HCT116 (cell line): ENCODE results near the gene ZSCAN21. TPM values are rescaled to one million over a fixed set of nuclear protein-coding genes. Genes with fewer than 3 reads are reported as not detected.

Experiments used
- ATAC-seq: fragments of 200-7000 bp; cut with Tn5 transposase; 2 replicates; pipeline ENCODE4 v1.9.1; 2020; ENCODE audit warnings: mild to moderate bottlenecking, moderate library complexity
- BruUV-seq: library from RNA; stranded (reverse); fragments of 400-500 nt; replicated peaks from 2 replicates; lab custom pipeline; 2021; lab: Mats Ljungman, UMichigan
- CTCF ChIA-PET: fragments of 300-600 bp; sonication (Branson Sonifier 250); formaldehyde crosslinking; loops from one replicate; lab custom pipeline; 2021; ENCODE audit warnings: antibody characterized with exemption; lab: Charles Lee
- POLR2A ChIA-PET: fragments of 300-600, 350-600 bp; sonication (Branson Sonifier 250); formaldehyde crosslinking; loops from one replicate; lab custom pipeline; 2021; ENCODE audit warnings: antibody characterized with exemption; lab: Charles Lee
- RAD21 ChIA-PET, 2 experiments: fragments of 300-600 bp; sonication (Branson Sonifier 250); formaldehyde crosslinking; loops; one replicate each; lab custom pipeline; 2023; ENCODE audit warnings: low total read pairs in 2 of 2; ENCODE audit not compliant: uncharacterized antibody in 2 of 2, unreplicated experiment in 2 of 2, low non-redundant PET in 1 of 2; lab: Charles Lee
- DNase-seq: peaks from one replicate; pipeline ENCODE4 v3.0.0-alpha.2; 2010; ENCODE audit warnings: low read depth, low spot score
- H2AFZ ChIP-seq: fragments of 200-600 bp; shearing (Covaris generic), sonication (generic); 2 replicates; pipeline ENCODE4 v1.6.1; 2017; ENCODE audit warnings: low read depth, mixed run types, mixed read lengths, antibody characterized with exemption, low read length; ENCODE audit not compliant: poor library complexity, severe bottlenecking
- H3K27ac ChIP-seq: 2 replicates; pipeline ENCODE4 v1.5.1; 2012; ENCODE audit warnings: low read depth, low read length
- H3K27me3 ChIP-seq: fragments of 200-600 bp; sonication (generic); 2 replicates; pipeline ENCODE4 v1.6.1; 2016; ENCODE audit warnings: mixed run types, low read length, mixed read lengths; ENCODE audit not compliant: insufficient read depth
- H3K36me3 ChIP-seq, 2 experiments: fragments of 200-500 bp in 1 of 2; fragments of 200-600 bp in 1 of 2; sonication (Bioruptor generic) in 1 of 2; sonication (generic) in 1 of 2; 2 replicates each; pipeline versions ENCODE4 v1.5.1 to v1.6.1; 2014 to 2016; ENCODE audit warnings: low read length in 2 of 2, inconsistent platforms in 1 of 2, mixed read lengths in 1 of 2, mixed run types in 1 of 2; ENCODE audit not compliant: insufficient read depth in 2 of 2, control insufficient read depth in 1 of 2
- H3K4me1 ChIP-seq, 2 experiments: fragments of 200-600 bp in 1 of 2; sonication (generic) in 1 of 2; 2 replicates each; pipeline versions ENCODE4 v1.5.1 to v1.6.1; 2012 to 2017; ENCODE audit warnings: low read length in 2 of 2, inconsistent platforms in 1 of 2, mild to moderate bottlenecking in 1 of 2, mixed read lengths in 1 of 2, mixed run types in 1 of 2, moderate library complexity in 1 of 2; ENCODE audit not compliant: insufficient read depth in 2 of 2, control insufficient read depth in 1 of 2
- H3K4me2 ChIP-seq: fragments of 200-600 bp; sonication (generic); 2 replicates; pipeline ENCODE4 v1.6.1; 2017; ENCODE audit warnings: mixed run types, low read length, mixed read lengths
- H3K4me3 ChIP-seq, 2 experiments: fragments of 200-600 bp in 1 of 2; sonication (generic) in 1 of 2; replicated peaks in 1 of 2; 2 replicates each; pipeline ENCODE4 v1.5.1; 2011 to 2016; ENCODE audit warnings: low read length in 2 of 2, control low read depth in 1 of 2, low read depth in 1 of 2, mild to moderate bottlenecking in 1 of 2, mixed read lengths in 1 of 2, mixed run types in 1 of 2
- H3K79me2 ChIP-seq: fragments of 200-600 bp; sonication (generic); 2 replicates; pipeline ENCODE4 v1.6.1; 2017; ENCODE audit warnings: mild to moderate bottlenecking, mixed run types, low read length, moderate library complexity, mixed read lengths; ENCODE audit not compliant: insufficient read depth
- H3K9ac ChIP-seq: fragments of 200-600 bp; sonication (generic); 2 replicates; pipeline ENCODE4 v1.6.1; 2016; ENCODE audit warnings: low read length, mixed read lengths
- H3K9me2 ChIP-seq: fragments of 200-600 bp; sonication (generic), shearing (Covaris generic); 2 replicates; pipeline ENCODE4 v1.6.1; 2017; ENCODE audit warnings: mixed run types, mild to moderate bottlenecking, moderate library complexity; ENCODE audit not compliant: insufficient read depth
- H3K9me3 ChIP-seq, 2 experiments: fragments of 200-500 bp in 1 of 2; fragments of 200-600 bp in 1 of 2; sonication (Bioruptor generic) in 1 of 2; sonication (generic) in 1 of 2; 2 replicates each; pipeline ENCODE4 v1.6.1; 2014 to 2017; ENCODE audit warnings: low read length in 2 of 2, mixed read lengths in 2 of 2, inconsistent platforms in 1 of 2, low read depth in 1 of 2, mild to moderate bottlenecking in 1 of 2, mixed run types in 1 of 2, moderate library complexity in 1 of 2; ENCODE audit not compliant: control insufficient read depth in 1 of 2, insufficient read depth in 1 of 2
- H4K20me1 ChIP-seq: fragments of 200-600 bp; sonication (generic), shearing (Covaris generic); 2 replicates; pipeline ENCODE4 v1.6.1; 2017; ENCODE audit warnings: mixed run types, mild to moderate bottlenecking, moderate library complexity; ENCODE audit not compliant: insufficient read depth
- CEBPB ChIP-seq: IDR thresholded peaks from 2 replicates; pipeline ENCODE4 v1.6.1; 2012; ENCODE audit warnings: low read depth
- CTCF ChIP-seq, 3 experiments: fragments of 200-600 bp in 1 of 3; sonication (generic) in 1 of 3; IDR thresholded peaks in 2 of 3; conservative IDR thresholded peaks in 1 of 3; 2 replicates each; pipeline ENCODE4 v1.5.1; 2012 to 2017; ENCODE audit warnings: low read depth in 2 of 3, low read length in 2 of 3, antibody characterized with exemption in 1 of 3, borderline replicate concordance in 1 of 3, control low read depth in 1 of 3, mild to moderate bottlenecking in 1 of 3, mixed read lengths in 1 of 3, mixed run types in 1 of 3, moderate library complexity in 1 of 3; ENCODE audit not compliant: insufficient read depth in 1 of 3
- ELF1 ChIP-seq: IDR thresholded peaks from 2 replicates; pipeline ENCODE4 v1.6.1; 2012; ENCODE audit warnings: low read depth, borderline replicate concordance
- EZH2 ChIP-seq: fragments of 200-600 bp; sonication (generic); IDR thresholded peaks from 2 replicates; pipeline ENCODE4 v1.6.1; 2017; ENCODE audit warnings: antibody characterized with exemption, mixed run types
- JUND ChIP-seq: IDR thresholded peaks from 2 replicates; pipeline ENCODE4 v1.6.1; 2012
- MAX ChIP-seq: IDR thresholded peaks from 2 replicates; pipeline ENCODE4 v1.6.1; 2012
- POLR2A ChIP-seq: IDR thresholded peaks from 2 replicates; pipeline ENCODE4 v1.7.0; 2011; ENCODE audit warnings: borderline replicate concordance; ENCODE audit not compliant: insufficient read depth, insufficient read length; ENCODE audit errors: extremely low read depth
- RAD21 ChIP-seq: IDR thresholded peaks from 2 replicates; pipeline ENCODE4 v1.6.1; 2012; ENCODE audit warnings: low read depth, mild to moderate bottlenecking
- REST ChIP-seq: IDR thresholded peaks from 2 replicates; pipeline ENCODE4 v1.6.1; 2012; ENCODE audit warnings: low read depth
- SIN3A ChIP-seq: IDR thresholded peaks from 2 replicates; pipeline ENCODE4 v1.6.1; 2012; ENCODE audit warnings: low read depth
- SP1 ChIP-seq: IDR thresholded peaks from 2 replicates; pipeline ENCODE4 v1.6.1; 2012; ENCODE audit warnings: low read depth
- SRF ChIP-seq: IDR thresholded peaks from 2 replicates; pipeline ENCODE4 v1.6.1; 2012; ENCODE audit warnings: low read depth
- TCF7L2 ChIP-seq: IDR thresholded peaks from 2 replicates; pipeline ENCODE4 v1.7.0; 2011; ENCODE audit warnings: borderline replicate concordance, inconsistent platforms; ENCODE audit not compliant: insufficient read depth, insufficient read length; ENCODE audit errors: extremely low read depth
- YY1 ChIP-seq: IDR thresholded peaks from 2 replicates; pipeline ENCODE4 v1.6.1; 2011; ENCODE audit warnings: low read length, low read depth, moderate library complexity, mild to moderate bottlenecking; ENCODE audit not compliant: insufficient replicate concordance; ENCODE audit errors: extremely low read depth
- ZFX ChIP-seq: fragments of 450-650 bp; IDR thresholded peaks from 2 replicates; pipeline ENCODE4 v1.6.1; 2017
- ZNF274 ChIP-seq: fragments of 200-500 bp; sonication (Bioruptor generic); IDR thresholded peaks from 2 replicates; pipeline ENCODE4 v1.6.1; 2014; ENCODE audit warnings: mild to moderate bottlenecking, low read depth, low read length, inconsistent platforms
- intact Hi-C: fragments of 100-400 bp; cut with micrococcal nuclease; formaldehyde crosslinking; loops from 2 replicates; pipeline ENCODE4 v1.10.0; 2022
- total RNA-seq: library from RNA; stranded (reverse); gene quantifications from one replicate; pipeline ENCODE4 v1.2.1, GENCODE V29; 2021; ENCODE audit not compliant: unreplicated experiment

The ZSCAN21 gene
- total RNA-seq, 1 experiment from 2014 or later, result 10.3 TPM

GRCh38 chr7:100017300-100017699 lies 32.3 kb upstream of the ZSCAN21 start (continued):
- TF ChIP-seq MAX (no peak), ZFX (no peak), RAD21 (no peak), CTCF (IDR thresholded peaks at IDR 0.05 in 2 of 3, conservative IDR thresholded peaks at IDR 0.05 in 1 of 3; ENCODE audit: borderline replicate concordance in 1 of 3, insufficient read depth in 1 of 3, low read depth in 2 of 3, low read length in 2 of 3) (no peak), SIN3A (no peak), ELF1 (no peak), SP1 (no peak)

GRCh38 chr7:100017875-100018274 lies 31.7 kb upstream of the ZSCAN21 start:
- H4K20me1 ChIP-seq, result no peaks in the 10 kb centered on the region; the same call in 1 of the 2 replicates

More at GRCh38 chr7:100017875-100018274, 31.7 kb upstream of the ZSCAN21 start:
- ChIA-PET POLR2A (no interaction called here), CTCF (no interaction called here), RAD21 (no interaction called here)
- H2AFZ ChIP-seq, result no peak overlapping the region
- no peak overlapping the region for H3K27ac ChIP-seq
- no peak overlapping the region for H3K4me2 ChIP-seq
- ATAC-seq (no peak), DNase-seq (no peak)
- peaks cover 72% of the 10 kb centered on the region for H3K79me2 ChIP-seq
- no TSS peak for BruUV-seq
- intact Hi-C loops, result no loop called here
- TF ChIP-seq POLR2A (no peak), TCF7L2 (no peak), EZH2 (no peak), MAX (no peak), YY1 (no peak), RAD21 (no peak), JUND (no peak), CTCF (IDR thresholded peaks at IDR 0.05 in 2 of 3, conservative IDR thresholded peaks at IDR 0.05 in 1 of 3; ENCODE audit: borderline replicate concordance in 1 of 3, insufficient read depth in 1 of 3, low read depth in 2 of 3, low read length in 2 of 3) (no peak), CEBPB (no peak), REST (no peak), ZNF274 (no peak), SRF (no peak), SIN3A (no peak)
- no peak overlapping the region for H3K4me3 ChIP-seq
- H3K9ac ChIP-seq, result no peak overlapping the region
- H3K9me2 ChIP-seq, result no peaks in the 10 kb centered on the region
- H3K4me1 ChIP-seq, result peaks cover 8 to 21% of the 10 kb centered on the region in 2 experiments; a peak in 3 of 4 replicates
- no peaks in the 10 kb centered on the region for H3K9me3 ChIP-seq
- no peaks in the 10 kb centered on the region for H3K27me3 ChIP-seq
- peaks cover 0 to 3% of the 10 kb centered on the region in 2 experiments; a peak in 3 of 4 replicates for H3K36me3 ChIP-seq
